ENCODE results near the gene COL26A1.

- TF ChIP-seq POLR2AphosphoS5 (IDR thresholded peaks at IDR 0.05; ENCODE audit: low read depth, low read length): no peak
- no peak for TF ChIP-seq SIN3A (IDR thresholded peaks at IDR 0.05; ENCODE audit: borderline replicate concordance, insufficient read depth, low read length)
Measured at GRCh38 chr7:101453617-101454016, 90.9 kb downstream of the COL26A1 start.

Measured in PFSK-1 (cell line).